Heart right ventricle (tissue), 16 donors: Measurements from ENCODE around the gene PRR14. TPM values are rescaled to one million over a fixed set of nuclear protein-coding genes. Genes with fewer than 3 reads are reported as not detected.
A peak's percentile ranks its signal among the peaks of the same experiment; 100 is the strongest.

Experiments used
- ATAC-seq, 8 donors: fragments of 200-7000 bp; cut with Tn5 transposase; one replicate each; pipeline ENCODE4 v1.9.1; 2020; ENCODE audit warnings: mild to moderate bottlenecking in 8 of 8, moderate library complexity in 8 of 8, moderate number of reproducible peaks in 1 of 8
- DNase-seq, 2 donors: peaks; one replicate each; pipeline ENCODE4 v3.0.0-alpha.2; 2020
- H3K27ac ChIP-seq, 10 donors: fragments of 200-600 bp; sonication (generic) in 2 of 10; one replicate each; pipeline versions ENCODE4 v1.5.0 to v1.8.0; 2020 to 2022; ENCODE audit warnings: mild to moderate bottlenecking in 3 of 10
- H3K27me3 ChIP-seq, 7 donors: fragments of 200-600 bp; one replicate each; pipeline ENCODE4 v1.8.0; 2021 to 2022; ENCODE audit warnings: mild to moderate bottlenecking in 2 of 7
- H3K36me3 ChIP-seq, 9 donors: fragments of 200-600 bp; sonication (generic) in 1 of 9; one replicate each; pipeline versions ENCODE4 v1.5.0 to v1.8.0; 2020 to 2022; ENCODE audit warnings: mild to moderate bottlenecking in 2 of 9
- H3K4me1 ChIP-seq, 9 donors: fragments of 200-600 bp; sonication (generic) in 1 of 9; one replicate each; pipeline versions ENCODE4 v1.5.0 to v1.8.0; 2020 to 2022; ENCODE audit warnings: mild to moderate bottlenecking in 4 of 9
- H3K4me3 ChIP-seq, 10 donors: fragments of 200-600 bp; sonication (generic) in 2 of 10; one replicate each; pipeline versions ENCODE4 v1.5.0 to v1.8.0; 2020 to 2022; ENCODE audit warnings: mild to moderate bottlenecking in 7 of 10, moderate library complexity in 2 of 10
- H3K9me3 ChIP-seq, 11 donors: fragments of 200-600 bp in 10 of 11; sonication (generic) in 2 of 11; one replicate each; pipeline versions ENCODE4 v1.5.0 to v1.8.0; 2013 to 2022; ENCODE audit warnings: mild to moderate bottlenecking in 2 of 11, control low read depth in 1 of 11, moderate library complexity in 1 of 11
- CTCF ChIP-seq, 9 donors: fragments of 200-600 bp; sonication (generic) in 2 of 9; IDR thresholded peaks; one replicate each; pipeline versions ENCODE4 v1.5.0 to v1.8.0; 2021 to 2022; ENCODE audit warnings: antibody characterized with exemption in 9 of 9, mild to moderate bottlenecking in 5 of 9, moderate library complexity in 1 of 9
- WGBS, 2 donors: extraction: QIAGEN DNeasy Blood & Tissue Kit; methylation state at CpG; one replicate each; pipeline ENCODE4 v1.1.7; 2013; ENCODE audit warnings: inconsistent platforms in 1 of 2; 5-methylcytosine and 5-hydroxymethylcytosine counted together
- intact Hi-C, 10 donors: fragments of 100-400 bp; cut with DNase I; formaldehyde crosslinking; loops; one replicate each; pipeline versions ENCODE4 v1.11.1 to v1.14.2; 2022
- polyA plus RNA-seq, 2 donors: library from polyadenylated mRNA; stranded (reverse); fragments of 200-250 nt; gene quantifications; one replicate each; pipeline ENCODE4 v1.2.3, GENCODE V29; 2013
- total RNA-seq, 10 donors: library from RNA; stranded (reverse); fragmentation: NEBNext Ultra II Directional in 3 of 10; extraction: Animal tissue kit (Norgen Biotek cat#: 25700) in 3 of 10; gene quantifications; one replicate each; pipeline versions ENCODE4 v1.2.1 to v1.2.4, GENCODE V29; 2021 to 2023
- donor health status: Arrhythmogenic right ventricular cardiomyopathy.
- donor health status: ischemic (EF 13 %, LVEDD 7.1; RV severe dilation, severe dysfunction).
- donor health status: healthy with polysubstance abuse.
- donor health status: DM: no; HTN: yes; CAD: no.
- donor health status: DM: no; HTN: no; CAD: no.
- donor health status: ischemic (EF 25% LVEDD 6.9; RV normal size, moderate dysfunction).
- donor health status: ischemic (EF 25% LVEDD 5.7; RV mildly dilated, moderate dysfunction).
- donor health status: healthy.
- donor health status: DM: yes; HTN: yes; CAD: no.
- donor health status: Ischemic cardiomyopathy.
- donor health status: ischemic (EF 35%, LVEDD 5.7; RV mildly dilated, moderate dysfunction).
- donor health status: nonischemic (EF 11% LVEDD 7.7; RV severe dilation, severe dysfunction).
- donor health status: DM: yes; HTN: yes; CAD: no.
- donor health status: PGD.
- donor health status: ischemic (EF 29% LVEDD 5.4; RV normal size, mild dysfunction).
- donor health status: nonischemic (EF 23%, LVEDD 6.1; RV moderate dilation, normal function).

PRR14 gene
- total and polyA plus RNA-seq, 12 donors = 9.9 to 58.1 (median 17.8) TPM

DNA sequence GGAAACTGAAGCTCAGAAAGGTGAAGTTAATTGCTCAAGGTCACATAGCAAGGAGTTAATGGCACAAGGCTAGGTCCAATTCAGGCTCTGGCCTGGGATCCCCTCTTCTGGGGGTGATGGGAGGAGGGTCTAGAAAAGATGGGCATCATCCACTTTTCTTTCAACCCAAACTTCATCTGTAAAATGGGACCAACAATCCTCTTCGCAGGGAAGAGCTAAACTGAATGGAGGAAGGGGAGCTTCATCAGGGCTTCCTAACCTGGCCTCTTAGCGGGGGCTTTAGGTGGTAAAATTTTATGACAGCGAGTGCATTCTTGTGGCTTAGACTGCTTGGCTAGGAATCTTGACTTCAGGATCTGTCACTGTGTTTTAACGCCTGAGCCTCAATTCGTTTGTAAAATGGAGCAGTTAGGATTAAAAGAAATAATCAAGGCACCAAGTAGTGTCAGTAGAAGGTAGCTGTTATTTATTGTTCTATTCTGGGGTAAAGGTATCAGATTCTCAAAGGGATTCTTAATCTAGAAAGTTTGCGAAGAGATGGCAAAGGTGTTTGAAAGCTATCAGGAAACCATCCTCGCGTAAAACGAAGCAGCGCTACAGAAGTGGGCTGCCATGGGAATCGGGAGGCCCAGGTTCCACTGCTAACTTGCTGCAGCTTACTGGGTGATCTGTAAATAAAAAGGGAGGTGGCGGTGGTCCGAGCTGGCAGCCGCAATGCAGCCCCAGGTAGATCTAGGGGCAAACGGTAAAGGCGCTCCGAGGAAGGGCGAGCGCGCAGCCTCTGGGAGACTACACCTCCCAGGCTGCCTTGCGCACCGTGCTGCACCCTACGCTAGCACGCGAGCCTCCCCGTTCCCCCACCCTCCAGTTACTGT is 46.7 kb downstream of the PRR14 start:
- Histone ChIP-seq H3K4me3 (peak overlapping the region in 9 of 10 donors; percentile 84 to 100 (median 95)), H3K27me3 (no peaks in the 10 kb centered on the region), H3K4me1 (peaks cover 0 to 48% (median 31%) of the 10 kb centered on the region in 9 donors), H3K27ac (peak overlapping the region; percentile 97 to 100 (median 100)), H3K9me3 (no peaks in the 10 kb centered on the region), H3K36me3 (peaks cover 0 to 28% (median 18%) of the 10 kb centered on the region in 9 donors)
- intact Hi-C loops = loop anchor here in 4 of 10 donors (1.0 to 10.0 kb wide), 5 partner anchors 39 to 165 kb away; partner anchors contain the start of genes FBRS (in 4 of the 4), PHKG2 (in 1 of the 4) and ZNF747 (in 1 of the 4)
- no peak for TF ChIP-seq CTCF (IDR thresholded peaks at IDR 0.05)
- 13 to 14% methylated on average over 26 of the region's 26 CpGs for WGBS, 2 donors
- ATAC-seq (peak; percentile 92 to 97 (median 95)), DNase-seq (no peak)

DNA sequence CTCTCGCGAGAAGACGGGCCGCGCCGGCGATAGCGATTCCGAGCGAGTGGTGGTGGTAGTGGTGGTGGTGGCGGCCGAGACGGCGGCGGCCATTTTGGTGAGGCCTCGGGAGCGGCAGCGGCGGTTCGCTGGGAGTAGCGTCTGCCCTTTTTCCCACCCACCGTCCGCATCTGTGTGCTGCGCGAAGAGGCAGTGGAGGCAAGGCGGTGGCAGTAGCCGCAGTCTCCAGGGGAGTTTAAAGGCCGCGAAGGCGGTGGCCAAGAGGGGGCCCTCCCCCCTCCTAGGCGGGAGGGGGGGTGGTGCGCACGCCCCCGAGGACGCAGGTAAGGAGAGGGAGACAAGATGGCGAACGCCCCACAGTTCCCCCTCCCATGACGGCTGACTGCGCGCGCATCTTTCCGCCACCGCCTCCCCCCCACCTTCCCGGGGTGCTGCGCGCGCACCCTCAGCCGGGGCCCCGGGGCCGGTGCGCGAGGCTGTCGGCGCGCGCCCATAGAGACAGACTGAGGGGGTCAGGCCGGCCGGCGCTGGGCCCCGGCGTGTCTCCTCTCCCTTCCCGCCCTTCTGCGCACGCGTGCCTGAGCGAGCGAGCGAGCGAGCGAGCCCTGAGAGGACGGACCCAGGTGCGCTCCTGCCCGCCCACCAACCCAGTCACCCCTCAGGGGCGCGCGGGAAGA is 47.5 kb downstream of the PRR14 start:
- WGBS, 2 donors = 0% methylated on average over 61 to 76 of the region's 76 CpGs
- DNase-seq (peak; percentile 99), ATAC-seq (peak; percentile 86 to 94 (median 90))
- Histone ChIP-seq H3K27me3 (no peaks in the 10 kb centered on the region), H3K4me3 (peak overlapping the region; percentile 84 to 100 (median 94)), H3K9me3 (no peaks in the 10 kb centered on the region), H3K36me3 (peaks cover 0 to 36% (median 25%) of the 10 kb centered on the region in 9 donors), H3K4me1 (peaks cover 0 to 43% (median 31%) of the 10 kb centered on the region in 9 donors), H3K27ac (peak overlapping the region; percentile 97 to 100 (median 100))
- intact Hi-C loops = loop anchor here in 4 of 10 donors (1.0 to 10.0 kb wide), 5 partner anchors 39 to 166 kb away; partner anchors contain the start of genes FBRS (in 4 of the 4), PHKG2 (in 1 of the 4) and ZNF747 (in 1 of the 4)
- no peak for TF ChIP-seq CTCF (IDR thresholded peaks at IDR 0.05)

DNA sequence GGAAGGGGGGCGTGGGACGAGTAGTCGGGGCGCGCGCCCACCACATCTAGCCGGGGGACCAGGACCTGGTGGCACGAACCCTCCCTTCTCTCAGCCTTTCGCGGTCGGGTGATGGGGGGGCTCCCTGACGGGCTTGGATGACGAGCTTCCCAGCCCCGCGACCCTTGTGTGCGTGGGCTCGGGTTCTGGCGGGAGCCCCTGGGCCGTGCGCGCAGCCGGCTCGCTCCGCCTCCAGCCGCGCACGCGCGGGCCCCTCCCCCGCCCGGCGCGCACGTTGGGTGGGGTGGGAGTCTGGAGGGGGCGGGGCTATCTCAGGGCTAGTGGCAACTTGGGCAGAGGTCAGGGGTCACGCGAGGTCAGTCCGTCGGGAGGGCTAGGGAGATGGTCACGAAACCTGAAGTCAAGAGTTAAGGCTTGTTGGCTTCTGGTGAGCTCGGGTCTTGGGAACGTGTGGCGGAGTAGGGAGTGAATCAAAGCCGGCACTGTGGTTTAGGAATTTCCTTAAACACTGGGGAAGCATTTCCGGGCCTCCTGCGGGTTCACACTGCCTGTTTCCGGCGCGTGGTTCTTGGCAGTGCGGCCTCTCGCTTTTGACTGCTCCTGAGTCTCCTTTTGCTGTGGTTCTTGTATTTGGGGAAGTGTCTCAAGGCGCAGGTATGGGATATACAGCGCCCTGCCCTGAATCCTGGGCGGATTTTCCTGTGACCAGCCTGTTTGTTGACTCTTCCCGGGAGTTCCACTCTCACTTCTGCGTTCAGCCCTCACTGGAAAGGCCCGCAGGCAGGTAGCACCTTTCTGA is 48.3 kb downstream of the PRR14 start, which contains the start of gene SRCAP:
SRCAP (plus strand) TSS at position 356 of the 799 bp plus-strand sequence. CDS start 1,654 bp downstream, outside the sequence.
- Histone ChIP-seq H3K4me3 (peak within 1 kb of the TSS; percentile 84 to 100 (median 94)), H3K27ac (peak within 1 kb of the TSS; percentile 97 to 100 (median 100)), H3K9me3 (no peaks in the 10 kb centered on the region), H3K27me3 (no peaks in the 10 kb centered on the region), H3K36me3 (peaks cover 3 to 43% (median 33%) of the 10 kb centered on the region in 9 donors), H3K4me1 (peaks cover 0 to 38% (median 31%) of the 10 kb centered on the region in 9 donors)
- DNase-seq = peak; percentile 88 to 89
- intact Hi-C loops = loop anchor here in 4 of 10 donors (1.0 to 10.0 kb wide), 5 partner anchors 40 to 167 kb away; partner anchors contain the start of genes FBRS (in 4 of the 4), PHKG2 (in 1 of the 4) and ZNF747 (in 1 of the 4)
- ATAC-seq = peak; percentile 61 to 84 (median 78)
- 0 to 2% methylated on average over 57 of the region's 57 CpGs for WGBS, 2 donors
- TF ChIP-seq CTCF (IDR thresholded peaks at IDR 0.05) = no peak
